ENCODE measurements around the gene DYRK1A. TPM values are rescaled to one million over a fixed set of nuclear protein-coding genes. Genes with fewer than 3 reads are reported as not detected.

Gene DYRK1A
- total RNA-seq, 1 experiment from 2014 or later, result 49.3 TPM

DNA sequence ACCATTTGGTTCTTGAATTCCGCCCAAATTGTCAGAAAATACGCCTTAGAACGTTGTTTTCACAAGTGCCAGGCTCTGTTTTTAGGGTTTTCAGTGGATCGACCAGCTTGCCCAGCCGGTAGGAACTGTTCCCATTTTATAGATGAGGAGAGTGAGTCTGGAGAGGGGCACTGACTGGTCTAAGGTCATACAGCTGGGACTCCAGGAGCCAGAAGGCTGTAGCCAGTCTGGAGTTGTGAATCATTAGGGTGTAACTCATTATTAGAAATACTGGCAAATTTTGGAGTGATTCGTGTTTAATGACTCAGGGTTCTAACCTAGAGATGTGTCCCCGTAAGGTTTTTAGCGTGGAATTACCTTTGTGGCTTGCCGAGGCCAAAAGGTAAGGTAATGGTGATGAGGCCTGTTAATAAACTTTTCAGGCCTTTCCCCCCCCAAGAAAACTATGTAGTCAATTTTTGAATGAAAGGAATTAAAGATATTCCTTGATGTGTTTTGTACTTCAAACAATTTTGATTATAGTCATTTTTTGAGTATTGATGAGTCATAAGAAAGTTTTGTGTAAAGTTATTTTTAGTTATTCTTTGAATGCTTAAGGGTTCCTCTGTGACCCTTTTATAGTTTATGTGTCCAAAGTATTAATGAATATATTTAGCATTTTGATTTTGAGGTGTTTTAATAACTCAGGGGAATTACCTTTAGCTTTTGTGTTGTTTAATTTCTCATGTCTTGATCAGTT is 2.1 kb downstream of the DYRK1A start:
- POLR2A ChIA-PET, result no interaction called here
- H4K20me1 ChIP-seq (ENCODE audit: insufficient read depth), result peaks cover 15% of the 10 kb centered on the region; the same call in 1 of the 2 replicates
- ATAC-seq, result no peak
- peak overlapping the region; percentile 74 to 78 for H3K4me3 ChIP-seq (replicated peaks in 1 of 2; ENCODE audit: low read depth in 1 of 2, low read length in 2 of 2)
- no peaks in the 10 kb centered on the region; the same call in 1 of the 2 replicates for H3K9me2 ChIP-seq (ENCODE audit: insufficient read depth)
- H2AFZ ChIP-seq (ENCODE audit: low read depth, low read length, poor library complexity, severe bottlenecking), result no peak overlapping the region
- no peaks in the 10 kb centered on the region for H3K9me3 ChIP-seq (ENCODE audit: control insufficient read depth in 1 of 2, insufficient read depth in 1 of 2, low read depth in 1 of 2, low read length in 2 of 2)
- H3K9ac ChIP-seq (ENCODE audit: low read length), result peak overlapping the region; percentile 95
- H3K4me1 ChIP-seq (ENCODE audit: control insufficient read depth in 1 of 2, insufficient read depth in 2 of 2, low read length in 2 of 2), result peaks cover 48 to 63% of the 10 kb centered on the region in 2 experiments
- intact Hi-C loops (cut with micrococcal nuclease), result no loop called here
- TF ChIP-seq ELF1 (IDR thresholded peaks at IDR 0.05; ENCODE audit: borderline replicate concordance, low read depth), result no peak
- no peak for TF ChIP-seq ZNF274 (IDR thresholded peaks at IDR 0.05; ENCODE audit: low read depth, low read length)
- TF ChIP-seq ZFX (IDR thresholded peaks at IDR 0.05), result no peak
- no peak for TF ChIP-seq SIN3A (IDR thresholded peaks at IDR 0.05; ENCODE audit: low read depth)
- no peak for TF ChIP-seq SP1 (IDR thresholded peaks at IDR 0.05; ENCODE audit: low read depth)
- no peak for TF ChIP-seq YY1 (IDR thresholded peaks at IDR 0.05; ENCODE audit: extremely low read depth, insufficient replicate concordance, low read depth, low read length)
- no peak for TF ChIP-seq TCF7L2 (IDR thresholded peaks at IDR 0.05; ENCODE audit: borderline replicate concordance, extremely low read depth, insufficient read depth, insufficient read length)
- TF ChIP-seq EGR1 (IDR thresholded peaks at IDR 0.05; ENCODE audit: low read depth), result no peak
- no peak for TF ChIP-seq POLR2AphosphoS5 (IDR thresholded peaks at IDR 0.05; ENCODE audit: low read depth, low read length)
- peak overlapping the region; percentile 95 for H3K4me2 ChIP-seq (ENCODE audit: low read length)
- RAD21 ChIA-PET (ENCODE audit: low non-redundant PET in 1 of 2, low total read pairs in 2 of 2, uncharacterized antibody in 2 of 2, unreplicated experiment in 2 of 2), result no interaction called here
- H3K27me3 ChIP-seq (ENCODE audit: insufficient read depth, low read length), result no peaks in the 10 kb centered on the region
- H3K27ac ChIP-seq (ENCODE audit: low read depth, low read length), result peak overlapping the region; percentile 99
- CTCF ChIA-PET, result no interaction called here
- H3K36me3 ChIP-seq (ENCODE audit: control insufficient read depth in 1 of 2, insufficient read depth in 2 of 2, low read length in 2 of 2), result no peaks in the 10 kb centered on the region
- BruUV-seq (replicated peaks), result no TSS peak
- DNase-seq (ENCODE audit: low read depth, low spot score), result no peak
- peaks cover 66% of the 10 kb centered on the region for H3K79me2 ChIP-seq (ENCODE audit: insufficient read depth, low read length)

DNA sequence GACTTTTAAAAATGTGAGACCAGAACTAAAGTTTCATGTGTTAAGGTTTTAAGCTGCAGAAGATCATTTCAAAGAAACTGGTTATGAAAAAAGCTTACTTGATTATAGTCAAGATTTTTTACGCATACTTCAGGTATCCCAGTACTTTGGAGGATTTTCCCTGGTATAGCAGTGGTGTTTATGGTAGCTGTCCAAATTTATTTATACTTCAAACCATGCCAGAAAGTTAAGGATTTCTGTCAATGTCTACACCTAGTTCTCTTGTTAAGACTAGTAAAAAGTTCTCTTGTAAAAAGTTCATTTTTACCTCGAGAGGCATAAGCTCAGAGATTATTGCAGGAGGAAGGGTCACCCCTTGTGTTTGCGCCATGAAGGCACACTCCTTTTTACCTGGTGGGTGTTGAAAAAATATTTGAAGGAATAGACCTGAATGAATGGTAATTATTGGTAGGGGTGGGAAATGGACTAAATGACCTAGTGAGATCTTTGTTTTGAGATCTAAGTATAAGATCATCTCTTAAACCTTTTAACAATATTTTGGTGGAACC is 2.8 kb downstream of the DYRK1A start:
- CTCF ChIA-PET, result no interaction called here
- TF ChIP-seq TCF7L2 (IDR thresholded peaks at IDR 0.05; ENCODE audit: borderline replicate concordance, extremely low read depth, insufficient read depth, insufficient read length) (no peak), EZH2phosphoT487 (IDR thresholded peaks at IDR 0.05; ENCODE audit: borderline replicate concordance) (no peak), POLR2AphosphoS5 (IDR thresholded peaks at IDR 0.05; ENCODE audit: low read depth, low read length) (no peak), FOSL1 (IDR thresholded peaks at IDR 0.05; ENCODE audit: low read depth) (no peak), RAD21 (IDR thresholded peaks at IDR 0.05; ENCODE audit: low read depth) (no peak), SP1 (IDR thresholded peaks at IDR 0.05; ENCODE audit: low read depth) (no peak), ELF1 (IDR thresholded peaks at IDR 0.05; ENCODE audit: borderline replicate concordance, low read depth) (no peak), YY1 (IDR thresholded peaks at IDR 0.05; ENCODE audit: extremely low read depth, insufficient replicate concordance, low read depth, low read length) (no peak), CBX3 (IDR thresholded peaks at IDR 0.05; ENCODE audit: low read depth) (no peak)
- TF ChIP-seq, protein P1, sequence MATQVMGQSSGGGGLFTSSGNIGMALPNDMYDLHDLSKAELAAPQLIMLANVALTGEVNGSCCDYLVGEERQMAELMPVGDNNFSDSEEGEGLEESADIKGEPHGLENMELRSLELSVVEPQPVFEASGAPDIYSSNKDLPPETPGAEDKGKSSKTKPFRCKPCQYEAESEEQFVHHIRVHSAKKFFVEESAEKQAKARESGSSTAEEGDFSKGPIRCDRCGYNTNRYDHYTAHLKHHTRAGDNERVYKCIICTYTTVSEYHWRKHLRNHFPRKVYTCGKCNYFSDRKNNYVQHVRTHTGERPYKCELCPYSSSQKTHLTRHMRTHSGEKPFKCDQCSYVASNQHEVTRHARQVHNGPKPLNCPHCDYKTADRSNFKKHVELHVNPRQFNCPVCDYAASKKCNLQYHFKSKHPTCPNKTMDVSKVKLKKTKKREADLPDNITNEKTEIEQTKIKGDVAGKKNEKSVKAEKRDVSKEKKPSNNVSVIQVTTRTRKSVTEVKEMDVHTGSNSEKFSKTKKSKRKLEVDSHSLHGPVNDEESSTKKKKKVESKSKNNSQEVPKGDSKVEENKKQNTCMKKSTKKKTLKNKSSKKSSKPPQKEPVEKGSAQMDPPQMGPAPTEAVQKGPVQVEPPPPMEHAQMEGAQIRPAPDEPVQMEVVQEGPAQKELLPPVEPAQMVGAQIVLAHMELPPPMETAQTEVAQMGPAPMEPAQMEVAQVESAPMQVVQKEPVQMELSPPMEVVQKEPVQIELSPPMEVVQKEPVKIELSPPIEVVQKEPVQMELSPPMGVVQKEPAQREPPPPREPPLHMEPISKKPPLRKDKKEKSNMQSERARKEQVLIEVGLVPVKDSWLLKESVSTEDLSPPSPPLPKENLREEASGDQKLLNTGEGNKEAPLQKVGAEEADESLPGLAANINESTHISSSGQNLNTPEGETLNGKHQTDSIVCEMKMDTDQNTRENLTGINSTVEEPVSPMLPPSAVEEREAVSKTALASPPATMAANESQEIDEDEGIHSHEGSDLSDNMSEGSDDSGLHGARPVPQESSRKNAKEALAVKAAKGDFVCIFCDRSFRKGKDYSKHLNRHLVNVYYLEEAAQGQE (IDR thresholded peaks at IDR 0.05; ENCODE audit: low read depth), result no peak

More for the DNA sequence above, 2.8 kb downstream of the DYRK1A start:
- Histone ChIP-seq H3K4me1 (ENCODE audit: control insufficient read depth in 1 of 2, insufficient read depth in 2 of 2, low read length in 2 of 2) (peaks cover 48 to 70% of the 10 kb centered on the region in 2 experiments), H2AFZ (ENCODE audit: low read depth, low read length, poor library complexity, severe bottlenecking) (no peak overlapping the region), H3K4me2 (ENCODE audit: low read length) (peak overlapping the region; percentile 95), H3K36me3 (ENCODE audit: control insufficient read depth in 1 of 2, insufficient read depth in 2 of 2, low read length in 2 of 2) (no peaks in the 10 kb centered on the region), H3K27me3 (ENCODE audit: insufficient read depth, low read length) (no peaks in the 10 kb centered on the region), H3K9me2 (ENCODE audit: insufficient read depth) (no peaks in the 10 kb centered on the region; the same call in 1 of the 2 replicates), H3K4me3 (replicated peaks in 1 of 2; ENCODE audit: low read depth in 1 of 2, low read length in 2 of 2) (peak overlapping the region in 1 of 2 experiments; percentile 78; a peak in 1 of 4 replicates), H3K79me2 (ENCODE audit: insufficient read depth, low read length) (peaks cover 73% of the 10 kb centered on the region), H3K9me3 (ENCODE audit: control insufficient read depth in 1 of 2, insufficient read depth in 1 of 2, low read depth in 1 of 2, low read length in 2 of 2) (no peaks in the 10 kb centered on the region), H3K9ac (ENCODE audit: low read length) (peak overlapping the region; percentile 95), H3K27ac (ENCODE audit: low read depth, low read length) (peak overlapping the region; percentile 99; the same call in 1 of the 2 replicates), H4K20me1 (ENCODE audit: insufficient read depth) (peaks cover 22% of the 10 kb centered on the region; the same call in 1 of the 2 replicates)
- DNase-seq (ENCODE audit: low read depth, low spot score), result no peak
- intact Hi-C loops (cut with micrococcal nuclease), result no loop called here
- RAD21 ChIA-PET (ENCODE audit: low non-redundant PET in 1 of 2, low total read pairs in 2 of 2, uncharacterized antibody in 2 of 2, unreplicated experiment in 2 of 2), result no interaction called here
- POLR2A ChIA-PET, result no interaction called here
- no peak for ATAC-seq
- TSS peak; percentile 35 for BruUV-seq (replicated peaks)
